ENCODE results near the gene CNTN5. TPM values are rescaled to one million over a fixed set of nuclear protein-coding genes. Genes with fewer than 3 reads are reported as not detected.

The CNTN5 gene
- total RNA-seq, 3 donors from 2014 or later (not counting 1 experiment from before 2014, with no cell fraction given): not detected

- Histone ChIP-seq H3K4me3 (ENCODE audit: low read length) (no peak overlapping the region), H3K27me3 (ENCODE audit: control insufficient read depth, insufficient read depth, low read length) (no peaks in the 10 kb centered on the region), H3K9me3 (ENCODE audit: control insufficient read depth, insufficient read depth, low read length) (no peaks in the 10 kb centered on the region), H3K27ac (ENCODE audit: low read length) (no peak overlapping the region), H3K4me1 (ENCODE audit: control insufficient read depth, insufficient read depth, low read length) (no peaks in the 10 kb centered on the region), H3K36me3 (ENCODE audit: control insufficient read depth, insufficient read depth, low read length) (no peaks in the 10 kb centered on the region)
- peaks cover 7% of the 10 kb centered on the region in 2 donors for H3K9me3 Mint-ChIP-seq
- no CpG with 5 or more reads among the region's 1 CpG for WGBS (ENCODE audit: insufficient coverage)
- H3K4me1 Mint-ChIP-seq: no peaks in the 10 kb centered on the region
- ATAC-seq (no peak), DNase-seq (no peak)
- intact Hi-C loops (cut with micrococcal nuclease): no loop called here
- no peak for TF ChIP-seq CTCF (IDR thresholded peaks at IDR 0.05)
- no peak overlapping the region for H3K27ac Mint-ChIP-seq
- H3K27me3 Mint-ChIP-seq (ENCODE audit: low read depth in 2 of 2): no peaks in the 10 kb centered on the region
- H3K36me3 Mint-ChIP-seq: no peaks in the 10 kb centered on the region
- H3K4me3 Mint-ChIP-seq: no peak overlapping the region
These were observed 425.7 kb downstream of the CNTN5 start for GRCh38 chr11:99446400-99446799.

DNA sequence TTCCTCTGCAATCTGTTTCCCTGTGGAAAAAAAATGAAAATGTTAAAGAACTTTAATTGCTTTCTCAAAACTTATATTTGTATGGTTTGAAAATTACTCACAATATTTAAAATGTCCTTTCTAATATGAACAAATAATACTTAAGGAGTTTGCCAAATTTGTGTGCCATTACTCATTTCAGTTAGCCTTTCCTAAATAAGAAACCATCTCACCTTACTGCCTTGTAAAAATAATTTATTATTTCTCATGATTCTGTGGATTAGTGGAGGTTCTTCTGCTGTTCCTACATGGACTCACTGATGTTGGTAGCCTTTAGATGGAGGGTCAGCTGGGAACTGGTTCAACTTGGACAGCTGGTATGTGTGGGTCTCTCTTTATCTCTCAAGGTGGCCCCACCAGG is 428.6 kb downstream of the CNTN5 start:
- Histone ChIP-seq H3K4me1 (ENCODE audit: control insufficient read depth, insufficient read depth, low read length) (no peaks in the 10 kb centered on the region), H3K27me3 (ENCODE audit: control insufficient read depth, insufficient read depth, low read length) (no peaks in the 10 kb centered on the region), H3K4me3 (ENCODE audit: low read length) (no peak overlapping the region), H3K36me3 (ENCODE audit: control insufficient read depth, insufficient read depth, low read length) (no peaks in the 10 kb centered on the region), H3K27ac (ENCODE audit: low read length) (no peak overlapping the region), H3K9me3 (ENCODE audit: control insufficient read depth, insufficient read depth, low read length) (no peaks in the 10 kb centered on the region)
- DNase-seq (no peak), ATAC-seq (no peak)
- Mint-ChIP-seq H3K36me3 (no peaks in the 10 kb centered on the region), H3K27me3 (ENCODE audit: low read depth in 2 of 2) (no peaks in the 10 kb centered on the region), H3K4me3 (no peak overlapping the region), H3K9me3 (peaks cover 7% of the 10 kb centered on the region in 2 donors), H3K27ac (no peak overlapping the region), H3K4me1 (no peaks in the 10 kb centered on the region)
- intact Hi-C loops (cut with micrococcal nuclease): no loop called here
- TF ChIP-seq CTCF (IDR thresholded peaks at IDR 0.05): no peak

GRCh38 chr11:99452075-99452474 is 431.3 kb downstream of the CNTN5 start:
- no peak for TF ChIP-seq CTCF (IDR thresholded peaks at IDR 0.05)
- no peak for DNase-seq
- Histone ChIP-seq H3K4me1 (ENCODE audit: control insufficient read depth, insufficient read depth, low read length) (no peaks in the 10 kb centered on the region), H3K4me3 (ENCODE audit: low read length) (no peak overlapping the region), H3K9me3 (ENCODE audit: control insufficient read depth, insufficient read depth, low read length) (no peaks in the 10 kb centered on the region), H3K36me3 (ENCODE audit: control insufficient read depth, insufficient read depth, low read length) (no peaks in the 10 kb centered on the region), H3K27ac (ENCODE audit: low read length) (no peak overlapping the region), H3K27me3 (ENCODE audit: control insufficient read depth, insufficient read depth, low read length) (no peaks in the 10 kb centered on the region)
- peaks cover 7 to 8% of the 10 kb centered on the region in 2 donors for H3K9me3 Mint-ChIP-seq
- intact Hi-C loops (cut with micrococcal nuclease): no loop called here
- no peaks in the 10 kb centered on the region for H3K4me1 Mint-ChIP-seq
- WGBS (ENCODE audit: insufficient coverage): 74% methylated on average over 2 of the region's 5 CpGs
- H3K27ac Mint-ChIP-seq: no peak overlapping the region
- H3K4me3 Mint-ChIP-seq: no peak overlapping the region
- H3K27me3 Mint-ChIP-seq (ENCODE audit: low read depth in 2 of 2): no peaks in the 10 kb centered on the region
- ATAC-seq: no peak
- no peaks in the 10 kb centered on the region for H3K36me3 Mint-ChIP-seq

- intact Hi-C loops (cut with micrococcal nuclease): no loop called here
- peaks cover 11 to 20% of the 10 kb centered on the region in 2 donors for H3K9me3 Mint-ChIP-seq
- no peak for TF ChIP-seq CTCF (IDR thresholded peaks at IDR 0.05)
- Histone ChIP-seq H3K36me3 (ENCODE audit: control insufficient read depth, insufficient read depth, low read length) (no peaks in the 10 kb centered on the region), H3K27me3 (ENCODE audit: control insufficient read depth, insufficient read depth, low read length) (no peaks in the 10 kb centered on the region), H3K27ac (ENCODE audit: low read length) (no peak overlapping the region), H3K9me3 (ENCODE audit: control insufficient read depth, insufficient read depth, low read length) (no peaks in the 10 kb centered on the region), H3K4me1 (ENCODE audit: control insufficient read depth, insufficient read depth, low read length) (no peaks in the 10 kb centered on the region), H3K4me3 (ENCODE audit: low read length) (no peak overlapping the region)
- H3K27ac Mint-ChIP-seq: no peak overlapping the region
- DNase-seq: no peak
- H3K36me3 Mint-ChIP-seq: no peaks in the 10 kb centered on the region
- ATAC-seq: no peak
- no peaks in the 10 kb centered on the region for H3K4me1 Mint-ChIP-seq
- no peaks in the 10 kb centered on the region for H3K27me3 Mint-ChIP-seq (ENCODE audit: low read depth in 2 of 2)
- no CpG with 5 or more reads among the region's 1 CpG for WGBS (ENCODE audit: insufficient coverage)
- H3K4me3 Mint-ChIP-seq: no peak overlapping the region
These were observed 441.2 kb downstream of the CNTN5 start for GRCh38 chr11:99461913-99462312.
